Measurements from ENCODE around the gene LRRC58.

LRRC58 gene

DNA sequence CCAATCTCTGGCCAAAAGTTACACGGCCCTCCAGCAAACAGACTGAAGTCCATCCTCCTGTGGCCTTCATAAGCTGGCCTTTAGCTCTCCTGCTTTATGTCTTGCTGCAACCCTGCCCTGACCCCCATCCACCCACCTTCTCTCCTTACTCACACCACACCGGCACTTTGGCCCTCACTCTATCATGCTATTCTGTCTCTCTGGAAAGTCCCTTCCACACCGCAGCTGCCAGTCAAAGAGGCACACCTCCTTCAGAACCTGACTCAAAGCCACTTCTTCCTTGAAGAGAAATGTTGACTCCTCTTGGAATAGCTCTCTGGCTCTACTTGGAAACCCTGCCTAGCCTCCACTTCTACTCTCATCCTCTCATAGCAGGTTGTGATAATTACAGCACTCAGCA is 68.6 kb downstream of the LRRC58 start:
- H3K27ac Mint-ChIP-seq, result no peak overlapping the region
- H3K9me3 Mint-ChIP-seq, result no peaks in the 10 kb centered on the region
- H3K4me1 Mint-ChIP-seq, result peaks cover 0 to 3% of the 10 kb centered on the region in 2 donors
- H3K4me3 Mint-ChIP-seq, result no peak overlapping the region
- no peak for DNase-seq
- peaks cover 37 to 67% of the 10 kb centered on the region in 2 donors for H3K27me3 Mint-ChIP-seq
- no peaks in the 10 kb centered on the region for H3K36me3 Mint-ChIP-seq
- no peak for ATAC-seq (replicated peaks)

DNA sequence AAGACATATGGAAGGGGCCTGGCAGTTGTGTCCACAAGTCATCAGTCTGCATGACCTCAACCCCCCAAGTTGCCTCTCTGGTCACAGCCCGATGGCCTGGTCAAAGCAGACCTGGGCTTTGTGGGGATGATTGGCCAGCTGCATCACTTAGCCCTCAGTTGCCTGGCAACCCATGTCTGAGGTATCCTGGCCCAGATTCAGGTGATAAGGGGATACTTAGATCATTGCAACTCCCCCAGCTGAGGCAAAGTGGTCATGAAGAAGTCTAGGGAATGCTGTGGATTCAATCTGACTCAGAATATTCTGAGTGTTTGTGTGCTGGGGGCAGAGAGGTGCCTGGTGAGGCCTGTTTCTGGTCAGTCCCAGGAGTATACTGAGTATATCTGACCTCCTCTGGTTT is 69.1 kb downstream of the LRRC58 start:
- no peak for ATAC-seq (replicated peaks)
- Mint-ChIP-seq H3K36me3 (no peaks in the 10 kb centered on the region), H3K27ac (no peak overlapping the region), H3K9me3 (no peaks in the 10 kb centered on the region), H3K4me1 (peaks cover 0 to 3% of the 10 kb centered on the region in 2 donors), H3K4me3 (no peak overlapping the region), H3K27me3 (peaks cover 37 to 68% of the 10 kb centered on the region in 2 donors)
- DNase-seq, result no peak

DNA sequence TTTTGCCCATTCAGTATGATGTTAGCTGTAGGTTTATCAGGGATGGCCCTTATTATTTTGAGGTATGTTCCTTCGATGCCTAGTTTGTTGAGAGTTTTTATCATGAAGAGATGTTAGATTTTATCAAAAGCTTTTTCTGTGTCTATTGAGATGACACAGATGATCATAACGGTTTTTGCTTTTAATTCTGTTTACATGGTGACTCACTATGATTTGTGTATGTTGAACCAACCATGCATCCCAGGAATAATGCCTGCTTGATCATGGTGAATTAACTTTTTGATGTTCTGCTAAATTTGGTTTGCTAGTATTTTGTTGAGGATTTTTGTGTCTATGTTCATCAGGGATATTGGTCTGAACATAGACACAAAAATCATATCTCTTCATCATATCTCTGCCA is 72.4 kb downstream of the LRRC58 start:
- no peaks in the 10 kb centered on the region for H3K9me3 Mint-ChIP-seq
- H3K4me1 Mint-ChIP-seq, result no peaks in the 10 kb centered on the region
- no peak overlapping the region for H3K4me3 Mint-ChIP-seq
- no peak overlapping the region for H3K27ac Mint-ChIP-seq
- DNase-seq (no peak), ATAC-seq (replicated peaks) (no peak)
- H3K36me3 Mint-ChIP-seq, result no peaks in the 10 kb centered on the region
- peaks cover 31 to 58% of the 10 kb centered on the region in 2 donors for H3K27me3 Mint-ChIP-seq

DNA sequence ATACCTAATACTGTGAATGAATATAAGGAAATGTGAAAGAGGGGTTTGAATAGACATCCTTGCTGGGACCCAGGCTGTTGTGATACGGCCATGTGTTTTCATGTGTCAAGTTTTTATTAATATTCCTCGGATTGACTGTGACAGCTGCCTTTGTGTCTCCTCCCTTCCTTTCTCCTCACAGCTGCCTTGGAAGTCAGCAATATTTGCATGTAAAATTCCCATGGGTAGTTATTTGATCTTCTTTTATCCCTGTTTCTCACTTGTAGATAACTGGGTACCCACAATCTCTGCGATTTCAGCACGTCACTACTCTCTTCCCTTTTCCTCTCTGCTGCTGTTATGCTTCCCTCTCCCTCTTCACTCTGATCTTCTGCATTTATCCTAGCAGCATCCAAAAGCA is 73.5 kb downstream of the LRRC58 start:
- no peaks in the 10 kb centered on the region for H3K4me1 Mint-ChIP-seq
- DNase-seq (no peak), ATAC-seq (replicated peaks) (no peak)
- no peaks in the 10 kb centered on the region for H3K36me3 Mint-ChIP-seq
- H3K4me3 Mint-ChIP-seq, result no peak overlapping the region
- H3K27me3 Mint-ChIP-seq, result peaks cover 27 to 47% of the 10 kb centered on the region in 2 donors
- H3K9me3 Mint-ChIP-seq, result no peaks in the 10 kb centered on the region
- H3K27ac Mint-ChIP-seq, result no peak overlapping the region

DNA sequence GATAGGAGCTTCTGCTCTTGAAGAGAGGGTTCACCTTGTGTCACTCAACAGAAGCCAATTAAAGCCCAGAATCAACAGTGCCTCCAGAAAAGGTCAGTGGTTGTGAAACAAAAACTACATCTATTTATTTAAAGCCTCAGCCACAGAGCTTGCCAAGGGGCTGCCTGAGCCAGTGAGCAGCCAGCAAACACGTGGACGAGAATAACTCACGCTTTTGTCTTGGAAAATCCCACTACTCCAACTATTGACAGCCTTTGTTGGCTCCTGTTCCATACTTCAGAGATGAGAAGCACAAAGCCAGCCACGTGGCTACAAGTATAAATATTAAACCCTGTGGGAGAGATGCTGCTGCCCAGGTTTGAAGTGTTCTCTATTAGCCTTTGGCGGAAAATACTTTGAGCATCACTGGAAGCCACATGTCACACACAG is 74.4 kb downstream of the LRRC58 start:
- H3K9me3 Mint-ChIP-seq, result no peaks in the 10 kb centered on the region
- no peak for ATAC-seq (replicated peaks)

More for the DNA sequence above, 74.4 kb downstream of the LRRC58 start:
- no peaks in the 10 kb centered on the region for H3K36me3 Mint-ChIP-seq
- no peak for DNase-seq
- no peaks in the 10 kb centered on the region for H3K4me1 Mint-ChIP-seq
- H3K4me3 Mint-ChIP-seq, result no peak overlapping the region
- no peak overlapping the region for H3K27ac Mint-ChIP-seq
- H3K27me3 Mint-ChIP-seq, result peaks cover 26 to 49% of the 10 kb centered on the region in 2 donors
